Esophagus squamous epithelium (tissue), 4 donors: ENCODE measurements around the gene ERN1.

Source experiments
- POLR2A ChIP-seq, 4 donors: fragments of 450-650 bp; IDR thresholded peaks; one replicate each; pipeline ENCODE4 v1.6.1; 2017; ENCODE audit warnings: antibody characterized with exemption in 4 of 4, mild to moderate bottlenecking in 4 of 4, moderate library complexity in 3 of 4
- TF ChIP-seq, protein P1 (sequence below), 6 experiments: fragments of 450-650 bp in 4 of 6; fragments of 200-600 bp in 2 of 6; sonication (generic) in 2 of 6; IDR thresholded peaks; one replicate each; pipeline ENCODE4 v1.5.1; 2016 to 2019; ENCODE audit warnings: antibody characterized with exemption in 6 of 6, mild to moderate bottlenecking in 4 of 6, moderate library complexity in 4 of 6

DNA sequence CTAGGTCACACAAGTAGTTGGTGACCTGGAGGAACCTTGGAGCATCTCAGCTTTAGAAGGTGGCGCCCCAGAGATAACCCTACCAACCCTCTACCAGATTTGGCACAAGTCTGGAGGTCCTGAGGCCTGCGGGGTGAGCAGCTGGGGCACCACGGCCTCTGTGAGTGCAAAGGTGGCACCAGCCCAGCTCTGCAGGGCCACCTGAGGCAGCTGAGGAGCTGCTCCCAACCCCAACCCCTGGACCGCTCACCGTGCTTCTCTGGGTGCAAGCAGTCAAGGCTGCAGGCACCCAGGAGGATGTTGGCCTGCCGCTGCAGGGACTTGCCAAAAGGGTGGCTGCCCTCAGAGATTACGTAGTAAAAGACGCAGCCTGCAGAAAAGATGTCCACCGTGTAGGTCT, 81.1 kb downstream of the ERN1 start:
- TF ChIP-seq, protein P1, sequence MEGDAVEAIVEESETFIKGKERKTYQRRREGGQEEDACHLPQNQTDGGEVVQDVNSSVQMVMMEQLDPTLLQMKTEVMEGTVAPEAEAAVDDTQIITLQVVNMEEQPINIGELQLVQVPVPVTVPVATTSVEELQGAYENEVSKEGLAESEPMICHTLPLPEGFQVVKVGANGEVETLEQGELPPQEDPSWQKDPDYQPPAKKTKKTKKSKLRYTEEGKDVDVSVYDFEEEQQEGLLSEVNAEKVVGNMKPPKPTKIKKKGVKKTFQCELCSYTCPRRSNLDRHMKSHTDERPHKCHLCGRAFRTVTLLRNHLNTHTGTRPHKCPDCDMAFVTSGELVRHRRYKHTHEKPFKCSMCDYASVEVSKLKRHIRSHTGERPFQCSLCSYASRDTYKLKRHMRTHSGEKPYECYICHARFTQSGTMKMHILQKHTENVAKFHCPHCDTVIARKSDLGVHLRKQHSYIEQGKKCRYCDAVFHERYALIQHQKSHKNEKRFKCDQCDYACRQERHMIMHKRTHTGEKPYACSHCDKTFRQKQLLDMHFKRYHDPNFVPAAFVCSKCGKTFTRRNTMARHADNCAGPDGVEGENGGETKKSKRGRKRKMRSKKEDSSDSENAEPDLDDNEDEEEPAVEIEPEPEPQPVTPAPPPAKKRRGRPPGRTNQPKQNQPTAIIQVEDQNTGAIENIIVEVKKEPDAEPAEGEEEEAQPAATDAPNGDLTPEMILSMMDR (IDR thresholded peaks at IDR 0.05), result no peak
- no peak for TF ChIP-seq POLR2A (IDR thresholded peaks at IDR 0.05)
